CD4-positive, alpha-beta T cell treated with Interleukin-10 for 1 hour (primary cell): Measurements from ENCODE around the gene RRAGD.

Source experiments
- DNase-seq: peaks from one replicate; pipeline ENCODE4 v3.0.0-alpha.2; 2020

RRAGD gene

DNA sequence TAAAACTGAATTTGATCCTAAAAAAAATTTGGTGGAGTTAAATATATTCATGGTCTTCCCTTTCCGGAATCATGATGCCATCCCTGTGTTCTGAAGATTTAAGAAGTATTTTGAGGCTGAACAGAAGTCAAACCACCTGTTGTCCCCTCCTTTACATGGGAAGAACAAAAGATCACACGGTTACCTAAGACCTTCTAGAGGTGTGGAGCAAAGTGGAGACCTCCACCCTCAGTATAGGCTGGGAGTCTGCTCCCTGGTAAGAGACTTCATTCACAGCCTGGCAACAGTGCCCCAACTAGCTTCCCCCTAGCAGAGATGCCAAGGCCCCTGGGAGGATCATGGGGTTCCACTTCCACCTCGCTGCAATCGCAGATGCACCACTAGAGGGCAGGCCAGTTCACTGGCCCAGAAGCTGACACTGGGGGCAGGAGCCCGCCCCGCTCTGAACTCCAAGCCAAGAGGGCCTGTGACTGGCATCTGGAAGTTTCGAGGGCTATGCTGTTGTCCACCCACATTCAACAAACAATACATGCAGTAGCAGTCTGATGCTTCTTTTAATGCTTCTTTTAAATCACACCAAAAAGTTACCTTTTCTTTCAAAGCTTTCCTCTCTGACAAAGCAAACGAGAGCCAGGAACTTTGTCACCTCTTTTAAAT, 40.1 kb downstream of the RRAGD start:
- DNase-seq = peak; percentile 82

DNA sequence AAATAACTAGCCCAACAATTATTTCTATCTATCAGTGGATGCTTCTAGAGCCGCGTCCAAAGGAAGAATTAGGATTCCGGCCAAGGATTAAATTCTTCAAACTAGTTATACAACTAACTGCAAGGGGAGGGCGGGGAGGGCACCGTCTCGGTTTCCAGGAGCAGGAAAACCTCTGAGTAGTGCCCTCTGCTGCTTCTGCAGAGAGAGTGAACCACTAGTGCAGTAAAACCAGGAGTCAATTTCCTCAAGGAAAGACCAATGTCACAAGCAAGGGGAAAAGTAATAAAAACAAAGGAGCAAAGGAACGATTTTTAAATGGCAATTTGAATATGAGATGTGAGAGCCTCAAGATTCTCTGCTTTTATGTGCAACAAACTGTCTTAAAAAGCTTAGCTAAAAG, 43.1 kb downstream of the RRAGD start:
- no peak for DNase-seq

- peak; percentile 64 for DNase-seq
These were observed 44.0 kb downstream of the RRAGD start for GRCh38 chr6:89368107-89368506.

- DNase-seq = no peak
These were observed 47.5 kb downstream of the RRAGD start for GRCh38 chr6:89364586-89364985.

DNA sequence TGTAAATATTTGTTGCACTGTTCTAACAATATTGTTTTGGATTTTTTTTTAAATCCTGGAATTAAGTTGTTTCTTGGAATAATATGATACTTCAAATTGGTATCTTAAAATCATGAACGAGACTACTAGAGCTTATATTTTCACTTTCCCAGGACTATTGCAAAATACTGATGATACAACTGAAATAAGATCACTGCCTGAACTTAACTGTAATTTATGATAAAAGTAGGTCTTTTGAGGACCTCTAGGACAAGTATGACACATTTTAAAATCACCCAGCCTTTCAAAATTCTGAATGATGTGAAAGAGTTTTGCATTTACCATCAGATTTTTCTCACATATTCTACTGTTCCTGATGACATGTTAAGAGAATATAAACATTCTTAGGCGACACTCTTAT, 50.9 kb downstream of the RRAGD start:
- DNase-seq = no peak

- no peak for DNase-seq
These were observed 51.6 kb downstream of the RRAGD start for GRCh38 chr6:89360415-89360999.

GRCh38 chr6:89359561-89359960, 52.5 kb downstream of the RRAGD start:
- no peak for DNase-seq

GRCh38 chr6:89357390-89357789, 54.7 kb downstream of the RRAGD start:
- peak; percentile 22 for DNase-seq

DNA sequence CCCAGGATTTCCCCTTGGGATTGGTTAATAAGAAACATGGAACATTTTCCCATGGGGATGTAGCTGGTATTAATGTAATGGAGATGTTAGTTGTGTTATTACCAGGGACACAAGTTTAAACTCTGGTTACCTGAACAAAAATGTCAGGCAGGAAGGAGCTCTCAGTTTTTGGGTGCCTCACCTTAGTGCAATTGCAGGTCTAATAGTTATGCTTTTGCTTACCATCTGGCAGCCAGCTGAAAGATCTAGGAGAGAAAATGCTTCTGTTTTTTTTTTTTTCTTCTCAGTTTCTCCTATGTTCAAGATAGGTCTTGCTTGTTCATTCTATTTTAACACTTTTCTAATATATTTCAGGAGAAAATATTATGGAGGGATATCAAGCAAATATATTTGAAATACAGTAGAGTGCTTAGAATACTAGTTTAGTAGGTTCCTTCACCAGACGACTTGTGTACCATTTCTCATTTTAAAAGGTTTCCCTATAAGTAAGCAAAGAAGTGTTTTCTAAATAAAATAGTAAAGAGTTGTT, 55.4 kb downstream of the RRAGD start:
- DNase-seq = no peak

DNA sequence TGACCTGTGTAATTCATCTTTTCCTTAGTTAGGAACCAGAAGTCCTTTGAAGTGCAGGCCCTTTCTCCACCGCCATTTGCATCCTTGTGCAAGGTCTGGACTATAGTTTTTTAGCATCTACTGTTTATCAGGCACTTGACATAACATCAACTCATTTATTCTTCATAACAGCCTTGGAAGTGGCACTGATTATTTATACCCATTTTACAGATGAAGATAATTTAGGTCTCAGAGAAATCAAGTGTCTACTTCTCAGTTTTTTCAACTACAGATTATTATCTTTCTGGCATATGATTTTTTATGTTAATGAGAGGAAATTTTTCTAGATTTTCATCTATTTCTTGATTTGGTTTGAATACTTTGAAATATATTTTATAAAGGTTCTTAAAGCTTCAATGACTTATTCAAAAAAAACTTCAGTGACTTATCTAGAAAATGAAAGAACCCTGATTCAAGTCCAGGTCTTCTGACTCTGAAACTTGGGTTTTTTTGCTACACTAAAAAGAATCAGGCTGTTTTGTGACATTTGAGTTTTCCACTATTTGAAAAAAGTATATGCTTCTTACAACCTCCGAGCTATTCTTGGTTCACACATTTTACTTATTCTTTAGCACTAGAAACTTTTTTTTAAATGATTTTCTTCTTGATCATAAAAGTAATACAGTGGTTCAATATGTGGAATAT, 56.4 kb downstream of the RRAGD start:
- no peak for DNase-seq

DNA sequence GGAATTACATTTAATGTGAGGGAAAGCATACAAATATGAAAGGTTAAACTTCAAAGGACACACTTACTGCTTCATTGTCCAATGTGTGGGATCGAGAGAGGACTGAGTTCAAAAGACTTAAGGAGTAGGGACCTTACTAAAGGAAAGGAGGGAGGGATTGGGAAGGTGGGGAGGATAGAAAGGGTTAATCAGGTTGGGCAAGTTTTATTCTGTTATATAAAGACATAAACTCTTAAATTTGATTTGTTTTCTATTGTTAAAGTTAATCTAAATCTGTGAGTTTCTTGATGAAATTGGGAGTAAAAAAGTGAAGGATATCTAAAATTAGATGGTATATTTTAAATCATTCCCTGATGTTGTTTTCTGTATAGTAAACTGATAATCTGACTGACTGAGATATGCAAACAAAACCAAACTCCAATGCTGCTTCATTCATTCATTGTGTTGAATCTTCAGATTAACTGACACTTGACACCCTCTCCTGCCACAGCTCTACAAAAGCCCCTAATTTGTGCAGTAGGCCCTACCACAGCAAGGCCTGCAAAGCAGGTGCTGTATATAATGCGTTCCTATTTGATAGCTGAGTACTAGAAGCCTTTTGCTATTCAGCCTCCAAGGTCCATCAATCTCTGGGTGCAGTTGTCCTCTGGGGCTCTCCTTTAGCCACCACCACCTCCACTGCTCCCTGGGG, 58.2 kb downstream of the RRAGD start:
- no peak for DNase-seq

GRCh38 chr6:89353118-89353556, 58.9 kb downstream of the RRAGD start:
- no peak for DNase-seq

DNA sequence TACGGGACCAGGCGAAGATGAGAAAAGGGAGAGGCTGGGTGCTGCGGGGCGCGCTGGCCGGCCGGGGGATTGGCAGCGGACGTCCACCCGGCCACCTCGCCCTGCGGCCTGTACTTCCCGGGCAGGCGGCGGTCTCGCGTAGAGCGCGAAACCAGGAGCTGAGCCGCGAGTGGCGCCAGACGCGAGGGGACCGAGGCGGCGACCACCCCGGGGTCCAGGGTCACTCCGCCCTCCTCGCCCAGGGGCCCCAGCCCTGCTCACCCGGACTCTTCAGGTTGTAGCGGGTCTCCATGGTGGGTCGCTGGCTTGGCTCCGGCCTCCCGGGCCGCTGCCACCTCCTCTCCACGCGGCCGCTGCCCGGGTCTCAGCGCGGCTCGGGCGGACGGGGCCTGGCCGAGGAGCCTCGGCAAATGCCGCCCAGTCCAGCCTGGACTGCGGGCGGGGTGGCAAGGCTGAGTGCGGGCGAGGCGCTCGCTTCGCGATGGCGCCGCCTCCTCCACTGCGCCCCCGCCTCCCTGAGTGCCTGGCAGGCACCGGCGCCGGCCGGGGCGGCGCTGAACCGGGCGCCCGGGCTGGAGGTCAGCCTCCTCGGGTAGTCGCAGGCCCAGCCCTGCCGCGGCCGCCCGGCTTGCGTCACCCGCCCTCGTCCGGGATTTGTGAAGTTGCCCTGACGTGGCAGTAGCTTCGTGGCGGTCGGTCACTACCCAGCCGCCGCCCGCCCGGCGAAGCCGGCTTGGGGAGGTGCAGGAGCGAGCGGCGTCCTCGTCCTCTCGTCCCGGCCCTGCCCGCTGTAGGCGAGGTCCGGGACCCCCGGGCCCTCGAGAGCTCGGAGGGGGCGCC, 59.6 kb downstream of the RRAGD start, which contains the start of gene UBE2J1:
Gene UBE2J1, minus strand, starts transcription at position 445 of the 840 bp plus-strand sequence. Its CDS starts 153 bp downstream, at position 292.
- peak; percentile 83 for DNase-seq

- no peak for DNase-seq
These were observed 60.3 kb downstream of the RRAGD start for GRCh38 chr6:89351671-89352277.

DNA sequence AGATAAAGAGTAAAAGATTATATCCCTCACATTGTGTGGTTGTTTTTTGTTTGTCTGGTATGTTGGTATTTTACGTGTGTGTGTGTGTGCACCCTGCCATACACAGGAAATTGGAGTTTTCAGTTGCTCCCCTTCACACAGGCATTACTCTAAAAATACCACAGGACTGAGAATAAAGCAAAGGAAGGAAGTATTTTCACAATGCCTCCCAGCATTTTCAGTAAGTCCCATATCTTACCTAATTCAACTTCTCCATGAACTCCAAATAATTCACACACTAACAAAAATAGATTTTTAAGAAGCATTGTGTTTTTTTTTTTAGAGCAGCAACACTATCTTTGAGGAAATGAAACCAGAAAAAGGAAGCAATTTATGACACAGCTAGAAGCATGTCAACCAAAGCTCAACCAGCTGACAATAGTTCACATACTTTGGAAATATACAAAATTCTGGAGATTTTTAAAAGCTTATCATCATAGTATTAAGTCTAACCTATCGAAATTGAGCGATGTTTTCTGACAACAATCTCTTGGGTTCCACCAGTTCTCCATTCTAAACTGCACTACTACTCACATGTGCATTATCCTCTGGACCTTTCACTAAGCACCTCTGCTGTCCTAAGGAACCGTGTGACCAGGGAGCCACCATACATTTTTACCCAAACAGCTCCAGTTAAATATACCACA, 61.6 kb downstream of the RRAGD start:
- DNase-seq = peak; percentile 41

- DNase-seq = no peak
These were observed 63.7 kb downstream of the RRAGD start for GRCh38 chr6:89348372-89348771.

- no peak for DNase-seq
These were observed 64.2 kb downstream of the RRAGD start for GRCh38 chr6:89347825-89348224.

GRCh38 chr6:89346433-89346832, 65.6 kb downstream of the RRAGD start:
- no peak for DNase-seq

DNA sequence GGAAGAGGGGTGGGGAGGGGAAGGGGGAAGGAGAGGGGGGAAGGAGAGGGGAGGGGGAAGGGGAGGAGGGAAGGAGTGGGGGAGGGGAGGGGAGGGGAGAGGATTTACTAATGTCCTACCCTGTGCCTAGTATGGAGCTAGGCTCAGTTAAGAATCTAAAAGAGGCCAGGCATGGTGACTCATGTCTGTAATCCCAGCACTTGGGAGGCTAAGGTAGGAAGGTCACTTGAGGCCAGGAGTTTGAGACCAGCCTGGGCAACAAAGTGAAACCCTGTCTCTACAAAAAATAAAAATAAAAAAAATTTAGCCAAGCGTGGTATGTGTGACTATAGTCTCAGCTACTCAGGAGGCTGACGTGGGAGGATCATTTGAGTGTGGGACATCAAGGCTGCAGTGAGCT, 72.5 kb downstream of the RRAGD start:
- no peak for DNase-seq

DNA sequence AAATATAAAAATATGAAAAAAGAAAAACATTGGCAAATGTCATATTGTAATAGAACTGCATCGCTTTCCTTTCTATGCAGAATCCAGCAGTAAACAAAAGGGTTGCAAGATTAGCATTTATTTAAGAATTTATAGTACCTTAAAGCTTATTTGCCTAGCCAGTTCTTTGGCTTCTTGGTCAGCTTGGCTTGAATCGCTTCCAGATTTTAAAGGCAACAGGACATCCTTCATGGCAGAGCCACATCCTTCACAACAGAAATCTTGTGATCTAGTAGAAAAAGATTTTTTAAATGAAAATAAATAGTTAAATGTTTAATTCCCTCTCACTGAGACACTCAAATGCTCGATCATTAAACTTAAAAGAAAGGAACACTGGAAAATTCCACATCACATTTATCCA, 76.9 kb downstream of the RRAGD start:
- no peak for DNase-seq

DNA sequence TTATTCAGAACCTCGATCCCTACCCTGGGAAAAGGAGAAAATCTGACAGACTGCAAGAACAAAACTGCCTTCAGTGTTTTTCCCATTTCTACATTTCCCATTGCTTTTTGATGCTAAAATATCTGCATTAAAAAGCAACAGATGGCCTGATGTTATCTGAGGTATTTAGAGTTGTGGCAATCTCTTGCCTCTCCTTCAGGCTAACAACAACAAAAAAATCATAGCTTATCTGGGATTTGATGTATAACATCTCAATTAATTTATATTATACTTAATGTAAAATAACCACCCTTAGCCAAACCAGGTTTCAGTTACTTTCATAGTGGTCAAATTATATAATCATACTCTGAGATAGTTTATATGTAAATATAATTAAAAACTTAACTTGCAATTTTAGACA, 81.2 kb downstream of the RRAGD start:
- DNase-seq = no peak
